HG03196 (cell line): ENCODE measurements around the gene AIPL1.
"Not testable (repeated sequence)": the region's sequence is repeated elsewhere in the genome, so short reads cannot be mapped to it uniquely, and the experiment has no call there.

Source experiments
- ATAC-seq: cut with Tn5 transposase; IDR thresholded peaks from one replicate; pipeline ENCODE4 v1.9.1; 2021; ENCODE audit not compliant: unreplicated experiment

AIPL1 gene

GRCh38 chr17:6435051-6435450 lies at the start of gene AIPL1:
Gene AIPL1, minus strand, starts transcription at chr17:6435121. Its CDS starts 17 bp downstream, at chr17:6435104.
- ATAC-seq = no peak

- ATAC-seq = no peak
Measured at GRCh38 chr17:6483507-6483906, 48.6 kb upstream of the AIPL1 start.

GRCh38 chr17:6482796-6483195 lies 47.9 kb upstream of the AIPL1 start:
- not testable (repeated sequence) for ATAC-seq

GRCh38 chr17:6482105-6482455 lies 47.2 kb upstream of the AIPL1 start:
- no peak for ATAC-seq

- no peak for ATAC-seq
Measured at GRCh38 chr17:6480303-6480675, 45.4 kb upstream of the AIPL1 start.

- ATAC-seq = no peak
Measured at GRCh38 chr17:6479622-6480302, 44.8 kb upstream of the AIPL1 start.

GRCh38 chr17:6478486-6478885 lies 43.6 kb upstream of the AIPL1 start:
- ATAC-seq = no peak

- ATAC-seq = no peak
Measured at GRCh38 chr17:6477831-6478383, 43.0 kb upstream of the AIPL1 start.

GRCh38 chr17:6476810-6477179 lies 41.9 kb upstream of the AIPL1 start:
- no peak for ATAC-seq

GRCh38 chr17:6476076-6476809 lies 41.3 kb upstream of the AIPL1 start:
- ATAC-seq = no peak

GRCh38 chr17:6475411-6475810 lies 40.5 kb upstream of the AIPL1 start:
- no peak for ATAC-seq

- ATAC-seq = no peak
Measured at GRCh38 chr17:6474906-6475305, 40.0 kb upstream of the AIPL1 start.

GRCh38 chr17:6474376-6474775 lies 39.5 kb upstream of the AIPL1 start:
- no peak for ATAC-seq

- no peak for ATAC-seq
Measured at GRCh38 chr17:6473128-6473767, 38.3 kb upstream of the AIPL1 start.

- ATAC-seq = no peak
Measured at GRCh38 chr17:6472517-6472916, 37.6 kb upstream of the AIPL1 start.

- ATAC-seq = no peak
Measured at GRCh38 chr17:6471531-6472465, 36.9 kb upstream of the AIPL1 start.

- ATAC-seq = no peak
Measured at GRCh38 chr17:6470751-6471521, 36.0 kb upstream of the AIPL1 start.

- no peak for ATAC-seq
Measured at GRCh38 chr17:6470146-6470718, 35.3 kb upstream of the AIPL1 start.

GRCh38 chr17:6468051-6468790 lies 33.3 kb upstream of the AIPL1 start:
- ATAC-seq = no peak
